ENCODE results near the gene SLC6A18.

SLC6A18 gene

GRCh38 chr5:1184163-1184470 is 41.1 kb upstream of the SLC6A18 start:
- Histone ChIP-seq H3K27me3 (replicated peaks in 2 of 5; ENCODE audit: control insufficient read depth in 4 of 5, insufficient read depth in 5 of 5, low read length in 4 of 5) (no peaks in the 10 kb centered on the region), H3K4me3 (ENCODE audit: control insufficient read depth in 1 of 7, extremely low read depth in 1 of 7, insufficient read depth in 4 of 7, low read depth in 2 of 7, low read length in 6 of 7) (no peak overlapping the region), H3K36me3 (ENCODE audit: control insufficient read depth in 4 of 4, insufficient read depth in 4 of 4, low read length in 3 of 4) (no peaks in the 10 kb centered on the region), H3K27ac (ENCODE audit: insufficient read depth in 1 of 2, low read depth in 1 of 2, low read length in 2 of 2, poor library complexity in 1 of 2, severe bottlenecking in 2 of 2) (no peak overlapping the region), H3K9me3 (ENCODE audit: control extremely low read depth in 1 of 5, control insufficient read depth in 4 of 5, insufficient read depth in 2 of 5, low read depth in 1 of 5, low read length in 4 of 5) (no peaks in the 10 kb centered on the region), H3K4me1 (ENCODE audit: control extremely low read depth in 1 of 4, control insufficient read depth in 4 of 4, insufficient read depth in 4 of 4, low read length in 3 of 4) (no peaks in the 10 kb centered on the region)
- CTCF ChIA-PET = interaction anchor here (1.3 to 2.8 kb wide), 6 partner anchors 10 to 262 kb away, joined by 3 to 11 read pairs (median 4); no protein-coding TSS in a partner anchor
- POLR2A ChIA-PET = no interaction called here
- 100% methylated on average over 8 of the region's 8 CpGs for WGBS (ENCODE audit: insufficient coverage)
- no peak for DNase-seq

DNA sequence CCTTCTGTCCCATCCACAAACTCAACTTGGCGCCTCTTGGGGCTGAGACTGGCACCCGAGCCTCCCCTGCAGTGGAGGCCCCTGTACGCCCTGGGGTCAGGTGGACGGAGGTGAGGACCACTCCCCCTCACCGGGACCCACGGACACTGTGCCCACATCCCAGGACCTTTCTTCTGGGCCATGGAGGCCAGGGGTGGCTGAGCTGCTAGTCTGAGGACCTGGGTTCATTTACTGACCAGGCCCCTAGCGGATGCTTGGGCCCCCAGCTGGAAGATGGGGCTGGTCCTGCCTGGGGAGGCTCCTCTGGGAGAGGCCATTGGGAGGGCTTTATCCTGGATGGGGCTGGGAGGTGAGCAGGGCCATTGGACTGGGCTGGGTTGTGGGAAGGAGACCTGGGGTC is 40.7 kb upstream of the SLC6A18 start:
- no peak for DNase-seq
- Histone ChIP-seq H3K36me3 (ENCODE audit: control insufficient read depth in 4 of 4, insufficient read depth in 4 of 4, low read length in 3 of 4) (no peaks in the 10 kb centered on the region), H3K27ac (ENCODE audit: insufficient read depth in 1 of 2, low read depth in 1 of 2, low read length in 2 of 2, poor library complexity in 1 of 2, severe bottlenecking in 2 of 2) (no peak overlapping the region), H3K9me3 (ENCODE audit: control extremely low read depth in 1 of 5, control insufficient read depth in 4 of 5, insufficient read depth in 2 of 5, low read depth in 1 of 5, low read length in 4 of 5) (no peaks in the 10 kb centered on the region), H3K27me3 (replicated peaks in 2 of 5; ENCODE audit: control insufficient read depth in 4 of 5, insufficient read depth in 5 of 5, low read length in 4 of 5) (no peaks in the 10 kb centered on the region), H3K4me3 (ENCODE audit: control insufficient read depth in 1 of 7, extremely low read depth in 1 of 7, insufficient read depth in 4 of 7, low read depth in 2 of 7, low read length in 6 of 7) (no peak overlapping the region), H3K4me1 (ENCODE audit: control extremely low read depth in 1 of 4, control insufficient read depth in 4 of 4, insufficient read depth in 4 of 4, low read length in 3 of 4) (no peaks in the 10 kb centered on the region)
- POLR2A ChIA-PET = no interaction called here
- CTCF ChIA-PET = interaction anchor here (1.6 to 2.8 kb wide), 4 partner anchors 10 to 262 kb away, joined by 4 to 11 read pairs (median 4); no protein-coding TSS in a partner anchor
- 79% methylated on average over 3 of the region's 7 CpGs for WGBS (ENCODE audit: insufficient coverage)

- Histone ChIP-seq H3K9me3 (ENCODE audit: control extremely low read depth in 1 of 5, control insufficient read depth in 4 of 5, insufficient read depth in 2 of 5, low read depth in 1 of 5, low read length in 4 of 5) (no peaks in the 10 kb centered on the region), H3K27me3 (replicated peaks in 2 of 5; ENCODE audit: control insufficient read depth in 4 of 5, insufficient read depth in 5 of 5, low read length in 4 of 5) (no peaks in the 10 kb centered on the region), H3K36me3 (ENCODE audit: control insufficient read depth in 4 of 4, insufficient read depth in 4 of 4, low read length in 3 of 4) (no peaks in the 10 kb centered on the region), H3K4me1 (ENCODE audit: control extremely low read depth in 1 of 4, control insufficient read depth in 4 of 4, insufficient read depth in 4 of 4, low read length in 3 of 4) (no peaks in the 10 kb centered on the region), H3K4me3 (ENCODE audit: control insufficient read depth in 1 of 7, extremely low read depth in 1 of 7, insufficient read depth in 4 of 7, low read depth in 2 of 7, low read length in 6 of 7) (no peak overlapping the region), H3K27ac (ENCODE audit: insufficient read depth in 1 of 2, low read depth in 1 of 2, low read length in 2 of 2, poor library complexity in 1 of 2, severe bottlenecking in 2 of 2) (no peak overlapping the region)
- 95% methylated on average over 7 of the region's 10 CpGs for WGBS (ENCODE audit: insufficient coverage)
- DNase-seq = no peak
- ChIA-PET CTCF (interaction anchor here (0.7 to 2.8 kb wide), 6 partner anchors 11 to 263 kb away, joined by 3 to 11 read pairs (median 4); no protein-coding TSS in a partner anchor), POLR2A (no interaction called here)
Observed at GRCh38 chr5:1185038-1185627, 40.0 kb upstream of the SLC6A18 start.

GRCh38 chr5:1185629-1186350 is 39.4 kb upstream of the SLC6A18 start:
- H3K4me3 ChIP-seq (ENCODE audit: control insufficient read depth in 1 of 7, extremely low read depth in 1 of 7, insufficient read depth in 4 of 7, low read depth in 2 of 7, low read length in 6 of 7) = no peak overlapping the region
- no peak overlapping the region for H3K27ac ChIP-seq (ENCODE audit: insufficient read depth in 1 of 2, low read depth in 1 of 2, low read length in 2 of 2, poor library complexity in 1 of 2, severe bottlenecking in 2 of 2)
- CTCF ChIA-PET = interaction anchor here (0.7 to 2.8 kb wide), 4 partner anchors 11 to 20 kb away, joined by 3 to 11 read pairs (median 4); no protein-coding TSS in a partner anchor
- H3K4me1 ChIP-seq (ENCODE audit: control extremely low read depth in 1 of 4, control insufficient read depth in 4 of 4, insufficient read depth in 4 of 4, low read length in 3 of 4) = peaks cover 0 to 3% (median under 1%) of the 10 kb centered on the region in 4 experiments
- POLR2A ChIA-PET = no interaction called here
- no peaks in the 10 kb centered on the region for H3K27me3 ChIP-seq (replicated peaks in 2 of 5; ENCODE audit: control insufficient read depth in 4 of 5, insufficient read depth in 5 of 5, low read length in 4 of 5)
- no peaks in the 10 kb centered on the region for H3K36me3 ChIP-seq (ENCODE audit: control insufficient read depth in 4 of 4, insufficient read depth in 4 of 4, low read length in 3 of 4)
- H3K9me3 ChIP-seq (ENCODE audit: control extremely low read depth in 1 of 5, control insufficient read depth in 4 of 5, insufficient read depth in 2 of 5, low read depth in 1 of 5, low read length in 4 of 5) = no peaks in the 10 kb centered on the region
- 86% methylated on average over 12 of the region's 12 CpGs for WGBS (ENCODE audit: insufficient coverage)
- peak; percentile 14 to 21 (median 18) for DNase-seq

GRCh38 chr5:1186351-1187233 is 38.6 kb upstream of the SLC6A18 start:
- H3K27ac ChIP-seq (ENCODE audit: insufficient read depth in 1 of 2, low read depth in 1 of 2, low read length in 2 of 2, poor library complexity in 1 of 2, severe bottlenecking in 2 of 2) = no peak overlapping the region
- H3K36me3 ChIP-seq (ENCODE audit: control insufficient read depth in 4 of 4, insufficient read depth in 4 of 4, low read length in 3 of 4) = no peaks in the 10 kb centered on the region
- POLR2A ChIA-PET = no interaction called here
- WGBS (ENCODE audit: insufficient coverage) = 86% methylated on average over 15 of the region's 18 CpGs
- no peak overlapping the region for H3K4me3 ChIP-seq (ENCODE audit: control insufficient read depth in 1 of 7, extremely low read depth in 1 of 7, insufficient read depth in 4 of 7, low read depth in 2 of 7, low read length in 6 of 7)
- H3K27me3 ChIP-seq (replicated peaks in 2 of 5; ENCODE audit: control insufficient read depth in 4 of 5, insufficient read depth in 5 of 5, low read length in 4 of 5) = no peaks in the 10 kb centered on the region
- CTCF ChIA-PET = interaction anchor here (2.8 kb wide), 1 partner anchor 12 kb away, joined by 11 read pairs; no protein-coding TSS in a partner anchor
- H3K9me3 ChIP-seq (ENCODE audit: control extremely low read depth in 1 of 5, control insufficient read depth in 4 of 5, insufficient read depth in 2 of 5, low read depth in 1 of 5, low read length in 4 of 5) = no peaks in the 10 kb centered on the region
- peaks cover 0 to 4% (median 2%) of the 10 kb centered on the region in 4 experiments for H3K4me1 ChIP-seq (ENCODE audit: control extremely low read depth in 1 of 4, control insufficient read depth in 4 of 4, insufficient read depth in 4 of 4, low read length in 3 of 4)
- DNase-seq = no peak

- POLR2A ChIA-PET = interaction anchor here (0.9 kb wide), 1 partner anchor 14 kb away, joined by 3 read pairs; no protein-coding TSS in a partner anchor
Observed at GRCh38 chr5:1187234-1187949, 37.8 kb upstream of the SLC6A18 start.

More at GRCh38 chr5:1187234-1187949, 37.8 kb upstream of the SLC6A18 start:
- no peaks in the 10 kb centered on the region for H3K36me3 ChIP-seq (ENCODE audit: control insufficient read depth in 4 of 4, insufficient read depth in 4 of 4, low read length in 3 of 4)
- no peaks in the 10 kb centered on the region for H3K9me3 ChIP-seq (ENCODE audit: control extremely low read depth in 1 of 5, control insufficient read depth in 4 of 5, insufficient read depth in 2 of 5, low read depth in 1 of 5, low read length in 4 of 5)
- peaks cover 0 to 2% (median 0%) of the 10 kb centered on the region in 5 experiments for H3K27me3 ChIP-seq (replicated peaks in 2 of 5; ENCODE audit: control insufficient read depth in 4 of 5, insufficient read depth in 5 of 5, low read length in 4 of 5)
- CTCF ChIA-PET = interaction anchor here (1.1 to 1.3 kb wide), 2 partner anchors 14 to 178 kb away, joined by 3 to 4 read pairs; no protein-coding TSS in a partner anchor
- WGBS (ENCODE audit: insufficient coverage) = 95% methylated on average over 14 of the region's 18 CpGs
- H3K27ac ChIP-seq (ENCODE audit: insufficient read depth in 1 of 2, low read depth in 1 of 2, low read length in 2 of 2, poor library complexity in 1 of 2, severe bottlenecking in 2 of 2) = no peak overlapping the region
- H3K4me1 ChIP-seq (ENCODE audit: control extremely low read depth in 1 of 4, control insufficient read depth in 4 of 4, insufficient read depth in 4 of 4, low read length in 3 of 4) = peaks cover 0 to 4% (median 2%) of the 10 kb centered on the region in 4 experiments
- H3K4me3 ChIP-seq (ENCODE audit: control insufficient read depth in 1 of 7, extremely low read depth in 1 of 7, insufficient read depth in 4 of 7, low read depth in 2 of 7, low read length in 6 of 7) = no peak overlapping the region
- no peak for DNase-seq
